NCI-H524 (cell line): Measurements from ENCODE around the gene LZTS2.
A peak's percentile ranks its signal among the peaks of the same experiment; 100 is the strongest.
"Not testable (repeated sequence)": the region's sequence is repeated elsewhere in the genome, so short reads cannot be mapped to it uniquely, and the experiment has no call there.

Experiments used
- DNase-seq, 2 experiments: peaks; one replicate each; lab custom pipeline; 2025; lab: John Stamatoyannopoulos, UW

LZTS2 gene

GRCh38 chr10:101032637-101033224, 33.1 kb downstream of the LZTS2 start:
- DNase-seq, result peak; percentile 57 to 74

GRCh38 chr10:101033276-101033675, 33.7 kb downstream of the LZTS2 start:
- DNase-seq, result no peak

GRCh38 chr10:101034404-101034803, 34.8 kb downstream of the LZTS2 start:
- not testable (repeated sequence) for DNase-seq

DNA sequence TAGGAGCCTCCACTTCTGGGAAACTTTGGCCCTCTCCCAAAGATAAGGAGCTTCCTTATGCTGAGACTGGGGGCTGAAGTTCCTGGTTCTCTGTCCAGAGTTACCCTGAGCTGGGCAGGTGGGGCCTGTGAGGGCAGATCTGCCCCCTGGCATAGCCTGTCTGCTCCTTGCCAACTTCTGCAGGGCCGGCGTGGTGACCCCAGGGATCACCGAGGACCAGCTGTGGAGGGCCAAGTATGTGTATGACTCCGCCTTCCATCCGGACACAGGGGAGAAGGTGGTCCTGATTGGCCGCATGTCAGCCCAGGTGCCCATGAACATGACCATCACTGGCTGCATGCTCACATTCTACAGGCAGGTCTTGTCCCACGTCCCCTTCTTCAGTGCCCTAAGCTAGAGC, 35.7 kb downstream of the LZTS2 start:
- no peak for DNase-seq

DNA sequence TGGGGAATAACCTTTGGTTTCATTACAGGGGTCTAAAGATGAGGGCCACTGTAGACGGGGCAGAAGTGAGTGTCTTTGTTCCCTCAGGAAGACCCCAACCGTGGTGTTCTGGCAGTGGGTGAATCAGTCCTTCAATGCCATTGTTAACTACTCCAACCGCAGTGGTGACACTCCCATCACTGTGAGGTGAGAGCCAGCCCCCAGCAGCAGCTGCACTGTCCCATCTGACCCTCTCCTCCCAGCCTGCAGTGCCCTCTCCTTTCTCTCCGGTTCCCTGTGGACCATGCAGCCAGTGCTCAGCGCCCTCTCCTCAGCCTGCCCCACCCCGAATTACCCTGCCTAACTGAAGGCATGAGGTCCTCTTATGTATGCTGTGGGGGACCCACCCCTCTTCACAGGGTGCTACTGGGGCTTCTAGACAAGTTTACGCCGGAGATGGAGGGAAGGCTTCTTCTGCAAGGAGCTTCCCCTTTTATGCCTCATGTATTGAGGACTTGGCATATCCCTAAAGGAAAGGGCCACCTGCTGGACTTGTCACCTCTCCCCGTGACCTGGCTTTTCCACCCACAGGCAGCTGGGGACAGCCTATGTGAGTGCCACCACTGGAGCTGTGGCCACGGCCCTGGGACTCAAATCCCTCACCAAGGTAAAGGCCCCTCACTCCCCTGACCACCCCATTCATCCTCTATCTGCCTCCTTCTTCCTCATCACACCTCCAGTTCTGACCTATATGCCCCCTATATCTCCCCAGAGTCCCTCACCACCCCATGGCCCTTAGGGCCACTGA, 36.5 kb downstream of the LZTS2 start:
- DNase-seq, result no peak

- DNase-seq, result no peak
Observed at GRCh38 chr10:101036726-101037125, 37.1 kb downstream of the LZTS2 start.

GRCh38 chr10:101038484-101038883, 38.9 kb downstream of the LZTS2 start:
- no peak for DNase-seq

GRCh38 chr10:101040061-101040460, 40.5 kb downstream of the LZTS2 start:
- DNase-seq, result no peak

- DNase-seq, result no peak
Observed at GRCh38 chr10:101040851-101041250, 41.2 kb downstream of the LZTS2 start.

- DNase-seq, result peak; percentile 17 to 55
Observed at GRCh38 chr10:101041252-101041761, 41.7 kb downstream of the LZTS2 start.

- no peak for DNase-seq
Observed at GRCh38 chr10:101042118-101042517, 42.5 kb downstream of the LZTS2 start.

GRCh38 chr10:101042667-101043362, 43.2 kb downstream of the LZTS2 start:
- DNase-seq, result peak; percentile 75 to 85

- DNase-seq, result no peak
Observed at GRCh38 chr10:101043363-101043707, 43.7 kb downstream of the LZTS2 start.

DNA sequence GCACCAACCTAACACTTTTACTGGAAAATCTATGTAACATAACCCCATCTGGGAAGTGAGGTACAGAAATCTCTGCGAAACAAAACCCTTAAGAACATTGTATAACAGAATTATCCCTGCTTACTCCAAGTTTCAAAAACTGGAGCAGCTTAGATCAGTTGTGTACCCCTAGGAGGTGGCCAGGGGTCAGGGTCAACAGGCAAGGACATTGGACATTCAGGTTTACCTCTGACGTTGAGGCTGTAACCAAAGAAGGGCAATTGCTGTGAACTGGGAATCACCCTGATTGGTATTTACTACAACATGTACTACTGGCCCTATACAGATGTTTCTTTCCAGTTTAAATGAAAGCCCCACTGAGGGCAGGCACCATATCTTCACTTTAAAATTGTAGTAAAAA, 44.5 kb downstream of the LZTS2 start:
- DNase-seq, result no peak

GRCh38 chr10:101046332-101047238, 47.0 kb downstream of the LZTS2 start:
- no peak for DNase-seq

- no peak for DNase-seq
Observed at GRCh38 chr10:101047268-101047667, 47.7 kb downstream of the LZTS2 start.

DNA sequence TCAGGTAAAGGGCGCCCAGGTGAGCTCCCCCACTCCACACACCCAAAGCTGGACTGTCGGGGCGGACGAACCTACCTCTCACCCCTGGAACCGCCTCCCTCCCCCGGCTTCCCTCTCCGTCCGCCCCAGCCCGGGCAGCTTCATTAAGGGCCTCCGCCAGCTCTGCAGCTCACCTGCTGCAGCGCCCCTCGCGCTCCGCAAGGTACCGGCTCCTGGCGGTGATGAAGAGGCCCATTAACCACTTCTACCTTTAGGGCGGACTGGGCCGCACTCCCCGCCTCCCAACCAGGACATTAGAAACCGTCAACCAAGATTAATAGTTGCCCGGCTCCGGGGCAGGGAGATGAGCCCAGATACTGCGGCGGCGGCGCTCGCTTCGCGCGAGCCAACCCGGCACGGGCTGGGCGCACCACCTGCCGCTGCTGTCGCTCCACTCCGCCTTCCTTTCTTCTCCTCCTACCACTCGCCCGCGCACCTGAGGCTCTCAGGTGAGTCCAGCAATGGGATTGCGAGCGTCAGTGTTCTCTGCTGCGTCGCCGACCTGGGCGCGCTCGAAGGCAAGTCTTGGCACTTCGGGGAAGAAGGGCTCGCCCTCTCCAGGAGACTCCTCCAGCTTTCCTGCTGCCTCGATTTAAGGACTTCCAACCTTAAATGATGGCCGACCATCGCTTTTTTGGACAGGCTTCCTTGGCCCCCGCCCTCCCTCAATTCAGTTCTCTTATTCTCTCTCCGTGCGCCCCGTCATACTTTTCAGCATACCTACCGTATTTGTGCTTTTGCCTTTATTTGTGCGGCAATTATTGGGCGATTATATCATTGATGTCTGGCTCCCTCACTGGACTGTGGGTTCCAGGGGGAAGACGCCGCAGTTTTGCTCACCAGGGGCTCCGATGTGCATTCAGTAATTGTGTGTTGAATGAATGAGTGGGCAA, 48.6 kb downstream of the LZTS2 start:
- DNase-seq, result no peak

GRCh38 chr10:101050208-101051069, 50.8 kb downstream of the LZTS2 start:
- peak in 1 of 2 experiments; percentile 33 for DNase-seq

GRCh38 chr10:101052285-101052684, 52.7 kb downstream of the LZTS2 start:
- no peak for DNase-seq

- no peak for DNase-seq
Observed at GRCh38 chr10:101053516-101053915, 53.9 kb downstream of the LZTS2 start.
